ENCODE results near the gene FIBIN. TPM values are rescaled to one million over a fixed set of nuclear protein-coding genes. Genes with fewer than 3 reads are reported as not detected.

FIBIN gene
- polyA plus RNA-seq, 1 donor from 2014 or later = not detected

- TF ChIP-seq MXI1 (conservative IDR thresholded peaks at IDR 0.05; ENCODE audit: poor library complexity, severe bottlenecking) = no peak
- no peak for TF ChIP-seq RAD21 (conservative IDR thresholded peaks at IDR 0.05)
- TF ChIP-seq CTCF (IDR thresholded peaks at IDR 0.05; ENCODE audit: poor library complexity, severe bottlenecking) = no peak
- TF ChIP-seq EZH2 (IDR thresholded peaks at IDR 0.05; ENCODE audit: borderline replicate concordance, insufficient read depth, low read length, poor library complexity, severe bottlenecking) = no peak
- no peak for TF ChIP-seq SMC3 (conservative IDR thresholded peaks at IDR 0.05; ENCODE audit: poor library complexity)
- no peak for TF ChIP-seq POLR2AphosphoS5 (IDR thresholded peaks at IDR 0.05)
- TF ChIP-seq REST (IDR thresholded peaks at IDR 0.05; ENCODE audit: borderline replicate concordance) = no peak
- TF ChIP-seq EP300 (conservative IDR thresholded peaks at IDR 0.05; ENCODE audit: poor library complexity, severe bottlenecking) = no peak
- no peak for TF ChIP-seq TAF1 (IDR thresholded peaks at IDR 0.05; ENCODE audit: low read depth)
- Histone ChIP-seq H3K27me3 (ENCODE audit: insufficient read depth, low read depth, low read length) (peaks cover 7% of the 10 kb centered on the region), H3K4me3 (ENCODE audit: low read length) (no peak overlapping the region), H3K27ac (ENCODE audit: low read length) (no peak overlapping the region), H3F3A (ENCODE audit: insufficient read depth, low read length, poor library complexity, severe bottlenecking) (no peaks in the 10 kb centered on the region), H3K9ac (ENCODE audit: low read length) (no peak overlapping the region), H4K20me1 (ENCODE audit: insufficient read depth) (no peaks in the 10 kb centered on the region), H3K79me2 (replicated peaks; ENCODE audit: insufficient read depth, low read length) (no peaks in the 10 kb centered on the region), H3K36me3 (ENCODE audit: insufficient read depth, low read length) (no peaks in the 10 kb centered on the region), H2AFZ (ENCODE audit: low read depth, low read length) (no peak overlapping the region), H3K4me2 (ENCODE audit: low read length) (no peak overlapping the region), H3K9me2 (ENCODE audit: insufficient read depth, low read length) (no peaks in the 10 kb centered on the region), H3K9me3 (ENCODE audit: low read length) (no peaks in the 10 kb centered on the region)
Observed at GRCh38 chr11:26946257-26946716, 47.6 kb upstream of the FIBIN start.

GRCh38 chr11:26947379-26947844 lies 46.5 kb upstream of the FIBIN start:
- no peaks in the 10 kb centered on the region for H3K9me3 ChIP-seq (ENCODE audit: low read length)
- no peak overlapping the region for H3K4me2 ChIP-seq (ENCODE audit: low read length)
- no peak for TF ChIP-seq MXI1 (conservative IDR thresholded peaks at IDR 0.05; ENCODE audit: poor library complexity, severe bottlenecking)
- TF ChIP-seq EP300 (conservative IDR thresholded peaks at IDR 0.05; ENCODE audit: poor library complexity, severe bottlenecking) = no peak
- TF ChIP-seq REST (IDR thresholded peaks at IDR 0.05; ENCODE audit: borderline replicate concordance) = no peak
- TF ChIP-seq TAF1 (IDR thresholded peaks at IDR 0.05; ENCODE audit: low read depth) = no peak
- TF ChIP-seq CTCF (IDR thresholded peaks at IDR 0.05; ENCODE audit: poor library complexity, severe bottlenecking) = no peak
- TF ChIP-seq EZH2 (IDR thresholded peaks at IDR 0.05; ENCODE audit: borderline replicate concordance, insufficient read depth, low read length, poor library complexity, severe bottlenecking) = no peak
- TF ChIP-seq SMC3 (conservative IDR thresholded peaks at IDR 0.05; ENCODE audit: poor library complexity) = no peak
- no peak for TF ChIP-seq RAD21 (conservative IDR thresholded peaks at IDR 0.05)
- no peak overlapping the region for H3K4me3 ChIP-seq (ENCODE audit: low read length)
- no peaks in the 10 kb centered on the region for H3K36me3 ChIP-seq (ENCODE audit: insufficient read depth, low read length)
- no peaks in the 10 kb centered on the region for H3F3A ChIP-seq (ENCODE audit: insufficient read depth, low read length, poor library complexity, severe bottlenecking)
- no peak overlapping the region for H3K27ac ChIP-seq (ENCODE audit: low read length)
- H4K20me1 ChIP-seq (ENCODE audit: insufficient read depth) = no peaks in the 10 kb centered on the region
- H3K9me2 ChIP-seq (ENCODE audit: insufficient read depth, low read length) = no peaks in the 10 kb centered on the region
- no peak overlapping the region for H3K9ac ChIP-seq (ENCODE audit: low read length)
- no peak overlapping the region for H2AFZ ChIP-seq (ENCODE audit: low read depth, low read length)
- no peaks in the 10 kb centered on the region for H3K79me2 ChIP-seq (replicated peaks; ENCODE audit: insufficient read depth, low read length)
- H3K27me3 ChIP-seq (ENCODE audit: insufficient read depth, low read depth, low read length) = peaks cover 7% of the 10 kb centered on the region
